IPS DF 4.7 (cell line): ENCODE data around the gene PDZD4.

ENCODE experiments used
- DNase-seq: peaks from one replicate; pipeline ENCODE4 v3.0.0-alpha.2; 2013; ENCODE audit warnings: low spot score; ENCODE audit errors: extremely low read depth

PDZD4 gene

DNA sequence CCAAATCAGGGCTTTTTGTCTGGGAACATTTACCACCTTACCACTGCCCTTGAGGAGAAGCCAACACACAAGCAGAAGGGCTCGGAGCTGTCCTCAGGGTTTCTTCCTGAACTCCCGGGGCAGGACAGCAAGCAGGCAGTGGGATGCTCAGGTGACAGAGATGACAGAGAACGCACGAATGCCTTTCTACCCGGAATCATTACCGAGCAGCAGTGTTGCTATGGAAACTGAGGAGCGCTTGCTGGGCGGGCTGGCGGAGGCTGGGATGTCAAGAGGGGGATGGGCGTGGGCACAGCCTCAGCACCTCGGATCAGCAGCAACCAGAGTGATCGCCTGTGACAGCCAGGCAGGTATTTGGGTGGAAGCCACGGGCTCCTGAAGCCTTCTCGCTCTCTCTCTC, 18.1 kb downstream of the PDZD4 start:
- DNase-seq = no peak

DNA sequence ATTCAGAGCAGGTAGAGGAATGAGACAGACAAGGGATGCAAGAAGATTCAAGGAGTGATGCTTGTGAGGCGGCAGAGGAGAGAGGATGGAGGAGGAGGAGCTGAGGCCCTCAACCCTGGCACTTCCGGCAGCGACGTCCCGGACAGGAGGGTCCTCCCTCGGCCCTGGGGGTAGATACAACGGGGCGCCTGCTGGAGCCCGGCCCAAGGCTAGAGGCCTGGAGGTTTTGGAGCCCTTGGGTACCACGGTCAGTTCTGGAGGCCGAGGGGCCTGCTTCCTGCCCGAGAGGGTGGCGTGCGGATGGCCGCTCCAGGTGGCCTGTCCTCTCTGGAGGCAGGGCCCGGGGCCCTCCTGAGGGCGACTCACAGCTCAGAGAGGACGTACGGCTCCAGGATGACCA, 22.4 kb downstream of the PDZD4 start:
- no peak for DNase-seq

- no peak for DNase-seq
Measured at GRCh38 chrX:153806999-153807575, 23.3 kb downstream of the PDZD4 start.

- DNase-seq = no peak
Measured at GRCh38 chrX:153805436-153805835, 24.9 kb downstream of the PDZD4 start.

- no peak for DNase-seq
Measured at GRCh38 chrX:153804621-153805020, 25.7 kb downstream of the PDZD4 start.

DNA sequence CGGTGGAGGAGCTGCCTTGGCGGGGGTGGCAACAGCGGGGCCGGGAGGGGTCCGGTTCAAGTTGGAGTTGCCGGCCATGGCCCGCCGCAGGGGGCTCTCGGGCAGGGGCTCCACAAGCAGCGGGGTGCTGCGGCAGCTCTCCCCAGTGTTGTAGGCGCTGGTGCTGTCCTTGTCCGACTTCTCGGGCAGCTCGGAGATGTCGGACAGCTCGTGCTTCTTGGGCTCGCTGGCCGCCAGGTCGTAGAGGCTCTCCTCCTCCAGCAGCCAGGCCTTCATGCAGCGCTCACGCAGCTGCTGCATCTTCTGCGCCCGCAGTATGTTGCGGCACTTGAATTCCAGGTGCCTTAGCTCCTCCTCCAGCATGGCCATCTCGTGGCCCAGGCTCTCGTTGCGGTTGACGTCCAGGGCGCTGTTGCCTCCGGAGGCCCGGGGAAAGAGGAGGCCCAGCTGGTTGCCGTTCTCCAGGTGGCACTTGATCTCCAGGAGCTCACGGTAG, 26.2 kb downstream of the PDZD4 start:
- DNase-seq = no peak

GRCh38 chrX:153803211-153804099, 26.9 kb downstream of the PDZD4 start:
- no peak for DNase-seq

GRCh38 chrX:153802513-153803045, 27.8 kb downstream of the PDZD4 start:
- no peak for DNase-seq

DNA sequence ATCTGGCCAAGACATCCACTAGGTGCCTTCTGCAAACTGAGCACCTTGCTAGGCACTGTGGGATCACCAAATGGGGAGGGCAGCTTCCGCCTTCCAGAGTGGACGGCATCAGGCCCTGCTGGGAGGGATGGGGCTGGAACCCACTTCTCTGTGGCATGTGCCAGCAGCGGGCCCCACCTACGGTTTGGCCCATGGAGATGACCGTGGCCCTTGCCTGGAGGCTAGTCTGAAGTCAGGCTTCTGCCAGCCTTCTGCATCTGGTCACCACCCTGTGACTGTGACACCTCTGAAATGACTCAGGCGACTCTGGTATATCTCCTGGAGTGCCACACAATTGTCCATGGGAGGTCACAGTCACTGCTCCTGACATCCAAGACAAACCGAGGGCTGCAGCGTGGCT, 28.7 kb downstream of the PDZD4 start:
- no peak for DNase-seq

DNA sequence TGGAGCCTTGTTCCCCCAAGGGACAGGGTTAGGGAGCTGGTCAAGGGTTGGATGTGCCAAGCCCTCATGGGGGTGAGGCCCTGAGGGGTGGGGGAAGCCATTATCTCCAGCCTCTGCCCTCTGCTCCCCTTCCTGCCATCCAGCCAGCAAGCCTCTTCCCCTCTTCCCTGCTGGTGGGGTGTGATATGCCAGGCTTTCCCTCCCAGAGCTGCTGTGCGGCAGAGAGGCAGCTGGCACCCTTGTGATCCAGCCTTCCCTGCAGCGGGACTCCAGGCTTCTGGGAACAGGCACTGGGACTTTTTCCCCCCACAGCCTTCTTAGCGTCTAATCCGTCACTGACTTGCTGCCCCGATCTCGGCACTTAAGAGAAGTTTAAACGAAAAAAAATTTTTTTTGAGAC, 29.6 kb downstream of the PDZD4 start:
- no peak for DNase-seq

GRCh38 chrX:153800177-153800722, 30.1 kb downstream of the PDZD4 start:
- no peak for DNase-seq

GRCh38 chrX:153799326-153799725, 31.0 kb downstream of the PDZD4 start:
- DNase-seq = no peak

DNA sequence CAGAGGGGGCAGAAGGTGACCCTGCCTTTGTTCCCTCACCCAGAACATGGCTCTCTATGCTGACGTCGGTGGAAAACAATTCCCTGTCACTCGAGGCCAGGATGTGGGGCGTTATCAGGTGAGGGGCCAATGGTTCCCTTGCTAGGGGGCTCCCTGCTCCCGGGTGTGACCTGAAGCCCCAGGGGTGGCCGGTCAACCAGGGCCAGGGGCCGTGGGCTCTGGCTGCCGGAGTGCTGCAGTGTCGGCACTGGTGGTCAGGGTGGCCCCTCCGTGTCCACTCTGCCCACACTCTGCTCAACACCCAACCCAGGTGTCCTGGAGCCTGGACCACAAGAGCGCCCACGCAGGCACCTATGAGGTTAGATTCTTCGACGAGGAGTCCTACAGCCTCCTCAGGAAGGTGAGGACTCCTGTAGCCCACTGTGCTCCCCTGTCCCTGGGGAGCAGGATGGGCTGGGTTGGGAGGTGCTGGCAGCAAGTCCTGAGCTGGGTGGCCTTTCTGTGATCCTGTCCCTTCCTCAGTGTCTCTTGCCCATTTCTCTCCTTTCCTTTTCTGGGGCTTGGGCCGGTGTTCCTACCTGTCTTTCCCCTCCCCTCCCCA, 32.8 kb downstream of the PDZD4 start:
- DNase-seq = no peak

DNA sequence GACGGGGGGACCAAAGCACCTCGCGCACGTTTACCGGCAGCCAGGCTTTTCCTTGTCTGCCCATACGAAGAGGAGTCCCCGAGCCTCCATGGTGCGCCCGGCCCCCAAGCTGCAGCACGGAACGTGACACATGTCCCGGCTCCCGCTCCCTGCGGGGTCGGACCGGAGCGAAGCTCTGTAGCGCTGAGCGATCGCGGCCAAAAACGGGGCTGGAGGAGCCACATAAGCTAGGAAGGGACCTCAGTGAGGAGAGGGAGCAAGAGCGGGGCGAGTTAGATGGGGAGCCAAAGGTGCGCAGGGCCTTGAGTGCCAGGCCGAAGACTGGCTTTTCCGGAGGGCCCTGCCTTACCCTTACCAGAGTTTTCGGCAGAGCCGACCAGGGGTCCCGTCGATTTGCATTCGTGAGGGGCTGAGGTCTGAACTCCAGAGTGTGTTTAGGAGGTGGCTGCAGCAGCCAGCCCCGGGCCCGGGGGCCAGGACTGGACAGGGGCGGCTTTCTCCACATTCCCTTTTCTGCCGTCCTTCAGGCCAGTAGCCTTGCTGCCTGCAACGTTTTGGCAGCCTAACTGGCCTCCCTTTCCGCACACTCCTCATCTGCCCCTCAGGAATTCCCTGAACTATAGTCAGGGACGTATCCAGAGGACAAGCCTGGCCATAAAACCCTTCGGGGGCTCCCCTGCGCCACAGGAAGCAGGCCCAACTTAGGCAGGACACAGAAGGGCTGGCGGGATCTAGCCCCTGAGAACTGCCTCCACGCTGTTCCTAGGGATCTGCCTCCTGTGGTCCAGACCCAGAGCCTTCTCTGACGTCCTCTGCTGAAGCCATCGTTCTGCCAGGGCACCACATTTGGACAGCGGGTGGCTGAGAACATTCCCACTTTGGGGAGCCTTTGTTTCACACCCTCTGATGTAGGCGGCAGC, 35.2 kb downstream of the PDZD4 start:
- no peak for DNase-seq

GRCh38 chrX:153794018-153794896, 36.1 kb downstream of the PDZD4 start, which contains the start of the genes IDH3G and SSR4:
Gene IDH3G (minus strand): TSS chrX:153794375. CDS start chrX:153794326, 49 bp downstream.
Gene SSR4 (plus strand): TSS chrX:153794668. CDS start chrX:153794688, 20 bp downstream.
- peak; percentile 38 for DNase-seq

DNA sequence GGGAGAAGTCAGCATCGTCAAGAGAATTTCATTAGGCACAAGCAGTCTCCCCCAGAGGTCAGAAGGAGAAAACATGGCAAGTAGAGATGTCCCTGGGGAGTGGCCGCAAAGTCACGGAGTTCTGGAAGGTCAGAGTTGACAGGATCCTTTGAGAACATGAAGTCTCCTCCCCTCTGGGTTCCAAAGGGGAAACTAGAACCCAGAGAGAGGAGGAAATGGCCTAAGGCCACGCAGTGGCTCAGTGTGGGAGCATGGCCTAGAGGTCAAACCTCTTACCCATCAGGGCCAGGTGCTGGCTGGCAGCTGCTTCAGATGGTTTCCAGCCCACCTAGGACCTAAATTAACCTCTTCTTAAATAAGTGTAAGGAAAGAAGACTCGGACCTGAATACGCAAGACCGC, 37.1 kb downstream of the PDZD4 start:
- DNase-seq = no peak

GRCh38 chrX:153792368-153792767, 38.0 kb downstream of the PDZD4 start:
- no peak for DNase-seq

DNA sequence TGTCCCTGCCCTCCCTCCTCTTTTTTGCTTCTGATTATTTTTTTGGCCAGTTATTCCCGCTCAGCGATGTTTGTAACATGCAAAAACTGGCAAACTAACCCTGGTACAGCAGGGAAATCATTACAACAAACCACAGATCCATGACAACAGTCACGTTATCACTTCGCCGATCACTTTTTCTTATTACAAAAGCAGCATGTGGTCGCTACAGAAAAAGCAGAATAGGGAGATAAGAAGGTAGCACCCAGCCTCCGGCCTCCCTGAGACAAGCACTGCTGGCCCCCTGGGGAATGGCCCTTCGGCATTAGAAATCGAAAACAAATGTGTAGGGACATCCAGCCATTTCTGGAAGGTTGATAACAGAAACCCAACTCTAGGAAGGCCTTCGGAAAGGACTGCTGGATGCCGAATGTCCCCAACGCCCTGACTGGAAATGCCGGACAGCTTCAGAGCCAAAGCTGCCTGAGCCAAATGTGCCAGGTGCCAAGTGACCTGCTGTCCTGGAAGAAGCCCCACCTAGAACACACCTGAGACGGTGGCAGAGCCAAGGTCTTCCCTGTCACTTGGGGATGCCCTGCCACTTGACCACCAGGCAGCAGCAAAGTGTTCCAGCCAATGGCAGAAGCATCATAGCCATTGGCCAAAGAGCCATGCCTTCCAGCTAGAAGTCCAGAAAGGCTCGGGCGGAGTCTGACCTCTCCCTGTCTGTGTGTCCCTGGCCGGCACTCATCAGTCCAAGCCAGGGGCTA, 39.1 kb downstream of the PDZD4 start:
- DNase-seq = no peak

DNA sequence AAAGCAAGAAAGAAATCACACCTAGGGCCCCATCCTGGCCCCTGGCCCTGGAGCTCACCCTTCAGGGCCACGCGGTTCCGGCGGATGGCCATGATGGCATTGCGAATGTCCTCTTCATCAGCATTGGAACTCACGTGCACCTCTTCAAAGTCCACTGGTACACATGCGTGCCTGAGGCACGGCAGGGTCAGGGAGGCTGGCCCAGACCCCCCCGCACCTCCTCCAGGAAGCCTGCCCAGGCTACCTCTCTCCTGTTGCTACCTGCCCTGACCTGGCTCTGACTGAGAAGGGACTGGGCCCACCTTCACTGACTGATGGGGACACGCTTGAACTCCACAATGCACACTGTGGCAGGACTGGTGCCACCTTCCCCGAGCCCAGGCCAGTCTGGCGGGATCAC, 40.7 kb downstream of the PDZD4 start:
- no peak for DNase-seq
